T-helper 17 cell (primary cell): ENCODE measurements around the gene LSM5. TPM values are rescaled to one million over a fixed set of nuclear protein-coding genes. Genes with fewer than 3 reads are reported as not detected.
"Not testable (repeated sequence)": the region's sequence is repeated elsewhere in the genome, so short reads cannot be mapped to it uniquely, and the experiment has no call there.

ENCODE experiments used
- ATAC-seq: fragments of 150-1000 bp; cut with Tn5 transposase; 2 replicates; pipeline ENCODE4 v1.10.0; 2021; ENCODE audit warnings: mild to moderate bottlenecking, moderate library complexity
- DNase-seq, 3 donors: peaks; one replicate each; pipeline versions ENCODE4 v3.0.0 to v3.0.0-alpha.2; 2020 to 2021
- H3K9me3 ChIP-seq: one replicate; pipeline ENCODE4 v1.7.0; 2013; ENCODE audit warnings: low read length, mild to moderate bottlenecking; ENCODE audit not compliant: control insufficient read depth, poor library complexity, severe bottlenecking
- H3K27ac Mint-ChIP-seq: one replicate; pipeline ENCODE4 v1.8.0; 2022; ENCODE audit warnings: mild to moderate bottlenecking, moderate library complexity, mixed read lengths
- H3K27me3 Mint-ChIP-seq: one replicate; pipeline ENCODE4 v1.8.0; 2022; ENCODE audit warnings: mixed read lengths
- H3K36me3 Mint-ChIP-seq: one replicate; pipeline ENCODE4 v1.8.0; 2022; ENCODE audit warnings: low read depth, mixed read lengths
- H3K4me1 Mint-ChIP-seq: one replicate; pipeline ENCODE4 v1.8.0; 2022; ENCODE audit warnings: mild to moderate bottlenecking, mixed read lengths
- H3K4me3 Mint-ChIP-seq: one replicate; pipeline ENCODE4 v1.8.0; 2022; ENCODE audit warnings: mild to moderate bottlenecking, moderate library complexity, mixed read lengths
- total RNA-seq, 4 donors: library from RNA in 2 of 4; stranded (reverse) in 2 of 4; gene quantifications; one replicate each; pipeline ENCODE4 v1.2.3 and lab custom pipeline; 2022 to 2026

The LSM5 gene
- total RNA-seq, 2 donors from 2014 or later: 23.8 to 24.8 TPM

- Mint-ChIP-seq H3K4me1 (peaks cover 34% of the 10 kb centered on the region), H3K36me3 (peaks cover 3% of the 10 kb centered on the region), H3K27me3 (no peaks in the 10 kb centered on the region), H3K4me3 (peak overlapping the region; percentile 96), H3K27ac (peak overlapping the region; percentile 92)
- DNase-seq: no peak
- no peaks in the 10 kb centered on the region for H3K9me3 ChIP-seq
- ATAC-seq: no peak
Measured at GRCh38 chr7:32496052-32496813, 6.1 kb upstream of the LSM5 start.

DNA sequence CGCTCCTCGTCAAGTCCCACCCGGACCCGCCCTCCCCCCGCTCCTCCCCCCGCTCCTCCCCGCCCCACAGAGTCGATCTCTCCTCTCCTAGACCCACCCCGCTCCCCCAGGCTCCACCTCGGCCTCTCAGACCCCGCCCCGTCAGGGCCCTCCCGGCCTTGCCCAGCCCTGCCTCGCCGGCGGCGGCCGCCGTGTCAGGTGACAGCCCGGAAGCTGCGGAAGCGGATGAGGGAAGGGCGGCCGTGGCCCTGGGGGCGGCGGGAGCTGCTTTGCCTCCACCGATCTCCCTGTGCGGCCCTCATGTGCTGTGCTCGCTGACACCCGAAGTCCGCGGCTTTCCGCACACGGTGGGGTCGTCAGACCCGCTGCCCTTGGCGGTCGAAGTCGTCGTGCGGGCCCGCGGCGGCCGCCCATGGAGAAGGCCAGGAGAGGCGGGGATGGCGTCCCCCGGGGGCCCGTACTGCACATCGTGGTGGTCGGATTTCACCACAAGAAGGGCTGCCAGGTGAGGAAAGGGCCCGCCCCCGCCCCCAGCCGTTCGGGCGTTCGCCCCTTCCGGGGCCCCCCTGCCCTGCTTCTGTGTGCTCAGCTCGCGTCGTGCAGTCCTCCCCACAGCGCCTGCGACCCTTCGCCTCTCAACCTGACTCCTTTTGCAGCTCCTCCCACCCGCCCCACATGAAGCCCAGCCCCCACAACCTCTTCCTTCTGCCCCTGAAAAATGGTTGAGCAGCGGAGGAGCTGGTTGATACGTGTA lies 5.3 kb upstream of the LSM5 start, which contains the start of gene AVL9:
AVL9 (plus strand) TSS at position 192 of the 754 bp plus-strand sequence; CDS start at position 413, 221 bp downstream.
- no peaks in the 10 kb centered on the region for H3K9me3 ChIP-seq
- DNase-seq: peak; percentile 99
- Mint-ChIP-seq H3K36me3 (no peaks in the 10 kb centered on the region), H3K4me1 (peaks cover 30% of the 10 kb centered on the region), H3K27me3 (no peaks in the 10 kb centered on the region), H3K4me3 (peak within 1 kb of the TSS; percentile 96), H3K27ac (peak within 1 kb of the TSS; percentile 92)
- peak; percentile 96 for ATAC-seq

DNA sequence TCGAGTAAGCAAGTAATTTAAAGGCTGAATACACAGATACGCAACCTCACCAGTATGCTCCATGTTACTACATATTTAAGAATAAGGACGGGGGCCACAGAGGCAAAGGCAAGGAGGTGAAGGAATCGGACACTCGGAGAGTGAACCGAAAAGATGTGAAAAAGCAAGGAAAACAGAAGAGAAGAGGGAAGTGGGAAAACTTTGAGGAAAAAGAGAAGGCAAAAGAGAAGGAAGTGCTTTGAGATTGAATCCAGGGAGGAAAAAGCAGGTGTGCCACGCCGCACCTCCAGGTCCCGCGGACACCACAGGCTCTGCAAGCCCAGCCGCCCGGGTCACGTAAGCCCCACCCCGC lies 4.7 kb upstream of the LSM5 start:
- Mint-ChIP-seq H3K27ac (peak overlapping the region; percentile 92), H3K4me1 (peaks cover 33% of the 10 kb centered on the region), H3K27me3 (no peaks in the 10 kb centered on the region), H3K4me3 (peak overlapping the region; percentile 96), H3K36me3 (no peaks in the 10 kb centered on the region)
- no peak for DNase-seq
- no peaks in the 10 kb centered on the region for H3K9me3 ChIP-seq
- no peak for ATAC-seq

GRCh38 chr7:32489788-32490126 lies 423 bp downstream of the LSM5 start:
- Mint-ChIP-seq H3K27me3 (no peaks in the 10 kb centered on the region), H3K36me3 (peaks cover 2% of the 10 kb centered on the region), H3K27ac (peak overlapping the region; percentile 97), H3K4me1 (peaks cover 14% of the 10 kb centered on the region), H3K4me3 (peak overlapping the region; percentile 93)
- H3K9me3 ChIP-seq: no peaks in the 10 kb centered on the region
- no peak for ATAC-seq
- no peak for DNase-seq

- Mint-ChIP-seq H3K27ac (no peak overlapping the region), H3K27me3 (no peaks in the 10 kb centered on the region), H3K4me1 (peaks cover 4% of the 10 kb centered on the region), H3K36me3 (no peaks in the 10 kb centered on the region), H3K4me3 (no peak overlapping the region)
- DNase-seq (no peak), ATAC-seq (no peak)
- no peaks in the 10 kb centered on the region for H3K9me3 ChIP-seq
Measured at GRCh38 chr7:32481921-32482320, 8.3 kb downstream of the LSM5 start.

DNA sequence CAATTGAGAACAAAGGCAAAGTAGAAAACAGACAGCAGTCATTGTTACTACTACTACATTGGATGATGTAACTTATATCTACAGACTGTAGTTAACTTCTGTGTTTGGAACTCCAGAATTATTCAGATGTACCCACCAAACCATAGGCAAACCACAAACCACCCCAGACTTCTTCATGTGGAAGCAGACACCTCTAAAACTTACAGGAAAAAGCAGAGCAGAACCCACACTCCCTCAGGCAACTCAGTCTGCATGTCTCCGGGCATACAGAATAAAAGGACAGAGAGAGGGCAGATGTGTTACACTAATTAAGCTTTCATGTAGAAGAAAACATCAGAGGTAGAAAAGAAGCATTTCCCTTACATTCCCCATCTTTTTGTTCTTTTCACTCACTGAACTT lies 9.0 kb downstream of the LSM5 start:
- Mint-ChIP-seq H3K27ac (no peak overlapping the region), H3K4me3 (no peak overlapping the region), H3K4me1 (peaks cover 4% of the 10 kb centered on the region), H3K27me3 (no peaks in the 10 kb centered on the region), H3K36me3 (no peaks in the 10 kb centered on the region)
- no peaks in the 10 kb centered on the region for H3K9me3 ChIP-seq
- ATAC-seq: no peak
- no peak for DNase-seq

DNA sequence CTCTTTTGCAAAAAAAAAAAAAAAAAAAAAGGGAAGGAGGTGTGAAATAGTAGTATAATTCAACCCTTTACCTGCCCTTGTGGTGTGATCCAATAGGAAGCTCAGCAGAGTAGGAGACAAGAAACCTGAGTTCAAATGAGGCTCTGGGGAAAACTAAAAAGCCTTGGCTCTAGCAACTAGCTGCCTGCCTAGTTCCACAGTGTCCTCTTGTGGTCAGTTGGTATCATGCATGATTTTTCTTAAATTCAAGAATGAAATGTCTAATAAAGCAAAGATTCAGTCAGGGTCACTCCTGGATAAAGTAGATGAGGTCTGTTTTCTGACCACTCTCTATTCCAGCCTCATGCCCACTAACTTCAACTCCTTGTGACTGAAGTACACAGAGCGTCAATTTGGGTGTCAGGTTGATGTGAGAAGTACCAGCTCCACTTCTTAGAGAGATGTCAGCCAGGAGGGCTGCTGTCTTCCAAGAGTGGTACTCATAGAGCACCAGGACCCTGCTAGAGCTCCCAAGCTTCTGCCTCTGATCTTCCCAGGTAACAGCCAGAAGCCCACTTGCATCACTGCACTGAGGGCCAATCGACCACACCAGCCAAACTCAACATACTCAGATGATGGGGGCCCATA lies 10.5 kb downstream of the LSM5 start:
- H3K27me3 Mint-ChIP-seq: no peaks in the 10 kb centered on the region
- H3K36me3 Mint-ChIP-seq: peaks cover 2% of the 10 kb centered on the region
- H3K4me1 Mint-ChIP-seq: peaks cover 4% of the 10 kb centered on the region
- no peak overlapping the region for H3K4me3 Mint-ChIP-seq
- no peaks in the 10 kb centered on the region for H3K9me3 ChIP-seq
- ATAC-seq (no peak), DNase-seq (no peak)
- H3K27ac Mint-ChIP-seq: no peak overlapping the region

GRCh38 chr7:32477649-32477980 lies 12.6 kb downstream of the LSM5 start:
- ATAC-seq (no peak), DNase-seq (no peak)
- Mint-ChIP-seq H3K27me3 (no peaks in the 10 kb centered on the region), H3K4me3 (no peak overlapping the region), H3K4me1 (peaks cover 4% of the 10 kb centered on the region), H3K36me3 (peaks cover 2% of the 10 kb centered on the region), H3K27ac (no peak overlapping the region)
- H3K9me3 ChIP-seq: no peaks in the 10 kb centered on the region

- peaks cover 2% of the 10 kb centered on the region for H3K36me3 Mint-ChIP-seq
- DNase-seq (no peak), ATAC-seq (no peak)
- peaks cover 4% of the 10 kb centered on the region for H3K4me1 Mint-ChIP-seq
- peaks cover 2% of the 10 kb centered on the region for H3K27me3 Mint-ChIP-seq
- H3K27ac Mint-ChIP-seq: no peak overlapping the region
- no peaks in the 10 kb centered on the region for H3K9me3 ChIP-seq
- no peak overlapping the region for H3K4me3 Mint-ChIP-seq
Measured at GRCh38 chr7:32476816-32477648, 13.1 kb downstream of the LSM5 start.

- peaks cover 2% of the 10 kb centered on the region for H3K36me3 Mint-ChIP-seq
- peaks cover 5% of the 10 kb centered on the region for H3K27me3 Mint-ChIP-seq
- ATAC-seq (no peak), DNase-seq (no peak)
- no peaks in the 10 kb centered on the region for H3K4me1 Mint-ChIP-seq
- H3K9me3 ChIP-seq: no peaks in the 10 kb centered on the region
- no peak overlapping the region for H3K27ac Mint-ChIP-seq
- H3K4me3 Mint-ChIP-seq: no peak overlapping the region
Measured at GRCh38 chr7:32474008-32474407, 16.2 kb downstream of the LSM5 start.

DNA sequence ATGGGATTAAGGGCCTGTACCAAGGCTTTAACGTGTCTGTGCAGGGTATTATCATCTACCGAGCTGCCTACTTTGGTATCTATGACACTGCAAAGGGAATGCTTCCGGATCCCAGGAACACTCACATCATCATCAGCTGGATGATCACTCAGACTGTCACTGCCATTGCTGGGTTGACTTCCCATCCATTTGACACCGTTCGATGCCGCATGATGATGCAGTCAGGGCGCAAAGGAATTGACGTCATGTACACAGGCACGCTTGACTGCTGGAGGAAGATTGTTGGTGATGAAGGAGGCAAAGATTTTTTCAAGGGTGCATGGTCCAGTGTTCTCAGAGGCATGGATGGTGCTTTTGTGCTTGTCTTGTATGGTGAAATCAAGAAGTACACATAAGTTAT lies 18.2 kb downstream of the LSM5 start:
- H3K27me3 Mint-ChIP-seq: peaks cover 5% of the 10 kb centered on the region
- no peak overlapping the region for H3K4me3 Mint-ChIP-seq
- ATAC-seq: no peak
- peaks cover 2% of the 10 kb centered on the region for H3K36me3 Mint-ChIP-seq
- H3K27ac Mint-ChIP-seq: no peak overlapping the region
- no peaks in the 10 kb centered on the region for H3K4me1 Mint-ChIP-seq
- no peak for DNase-seq
- H3K9me3 ChIP-seq: no peaks in the 10 kb centered on the region

DNA sequence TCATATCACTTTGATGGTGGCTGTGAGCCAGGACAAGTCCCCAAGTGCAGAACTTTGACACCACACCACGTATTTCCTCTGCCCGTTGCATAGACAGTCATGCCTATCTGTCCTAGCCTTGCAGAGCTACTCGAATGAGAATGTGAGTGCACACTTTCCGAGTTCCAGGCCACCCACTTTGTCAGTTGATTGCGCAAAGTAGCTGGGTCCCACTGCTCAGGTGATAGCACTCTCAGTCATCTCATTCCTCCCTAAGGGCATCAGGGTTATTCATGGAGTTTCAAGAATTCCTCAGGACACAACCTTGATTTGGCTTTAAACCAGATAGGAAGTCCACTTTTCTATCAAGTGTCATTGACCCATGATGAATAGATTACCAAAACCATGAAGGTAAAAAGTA lies 19.3 kb downstream of the LSM5 start:
- DNase-seq (no peak), ATAC-seq (no peak)
- no peaks in the 10 kb centered on the region for H3K4me1 Mint-ChIP-seq
- no peak overlapping the region for H3K4me3 Mint-ChIP-seq
- H3K27ac Mint-ChIP-seq: no peak overlapping the region
- H3K36me3 Mint-ChIP-seq: peaks cover 2% of the 10 kb centered on the region
- peaks cover 5% of the 10 kb centered on the region for H3K27me3 Mint-ChIP-seq
- no peaks in the 10 kb centered on the region for H3K9me3 ChIP-seq

DNA sequence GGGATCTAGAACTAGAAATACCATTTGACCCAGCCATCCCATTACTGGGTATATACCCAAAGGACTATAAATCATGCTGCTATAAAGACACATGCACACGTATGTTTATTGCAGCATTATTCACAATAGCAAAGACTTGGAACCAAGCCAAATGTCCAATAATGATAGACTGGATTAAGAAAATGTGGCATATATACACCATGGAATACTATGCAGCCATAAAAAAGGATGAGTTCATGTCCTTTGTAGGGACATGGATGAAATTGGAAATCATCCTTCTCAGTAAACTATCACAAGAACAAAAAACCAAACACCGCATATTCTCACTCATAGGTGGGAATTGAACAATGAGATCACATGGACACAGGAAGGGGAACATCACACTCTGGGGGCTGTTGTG lies 20.2 kb downstream of the LSM5 start:
- not testable (repeated sequence) for H3K36me3 Mint-ChIP-seq, DNase-seq, H3K27ac Mint-ChIP-seq, H3K4me3 Mint-ChIP-seq, ATAC-seq, H3K9me3 ChIP-seq, H3K4me1 Mint-ChIP-seq, H3K27me3 Mint-ChIP-seq
